C4-2B (cell line): ENCODE data around the gene HPGD.

Source experiments
- H3K27ac ChIP-seq: fragments of 450-650 bp; 2 replicates; pipeline ENCODE4 v1.5.1; 2017
- ZFX ChIP-seq: fragments of 450-650 bp; IDR thresholded peaks from 2 replicates; pipeline ENCODE4 v1.6.1; 2017
- TF ChIP-seq, protein P1 (sequence below): fragments of 450-650 bp; conservative IDR thresholded peaks from 2 replicates; pipeline ENCODE4 v1.5.1; 2017; ENCODE audit warnings: mild to moderate bottlenecking

HPGD gene

GRCh38 chr4:174522183-174523024 lies at the start of gene HPGD:
HPGD (minus strand) TSS chr4:174522488; CDS start chr4:174522451, 37 bp downstream.
- TF ChIP-seq ZFX, result no peak
- TF ChIP-seq, protein P1, sequence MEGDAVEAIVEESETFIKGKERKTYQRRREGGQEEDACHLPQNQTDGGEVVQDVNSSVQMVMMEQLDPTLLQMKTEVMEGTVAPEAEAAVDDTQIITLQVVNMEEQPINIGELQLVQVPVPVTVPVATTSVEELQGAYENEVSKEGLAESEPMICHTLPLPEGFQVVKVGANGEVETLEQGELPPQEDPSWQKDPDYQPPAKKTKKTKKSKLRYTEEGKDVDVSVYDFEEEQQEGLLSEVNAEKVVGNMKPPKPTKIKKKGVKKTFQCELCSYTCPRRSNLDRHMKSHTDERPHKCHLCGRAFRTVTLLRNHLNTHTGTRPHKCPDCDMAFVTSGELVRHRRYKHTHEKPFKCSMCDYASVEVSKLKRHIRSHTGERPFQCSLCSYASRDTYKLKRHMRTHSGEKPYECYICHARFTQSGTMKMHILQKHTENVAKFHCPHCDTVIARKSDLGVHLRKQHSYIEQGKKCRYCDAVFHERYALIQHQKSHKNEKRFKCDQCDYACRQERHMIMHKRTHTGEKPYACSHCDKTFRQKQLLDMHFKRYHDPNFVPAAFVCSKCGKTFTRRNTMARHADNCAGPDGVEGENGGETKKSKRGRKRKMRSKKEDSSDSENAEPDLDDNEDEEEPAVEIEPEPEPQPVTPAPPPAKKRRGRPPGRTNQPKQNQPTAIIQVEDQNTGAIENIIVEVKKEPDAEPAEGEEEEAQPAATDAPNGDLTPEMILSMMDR, result no peak
- H3K27ac ChIP-seq, result no peak within 1 kb of the TSS

- TF ChIP-seq, protein P1, result no peak
- TF ChIP-seq ZFX, result no peak
These were observed 42.2 kb upstream of the HPGD start for GRCh38 chr4:174564529-174564928.

GRCh38 chr4:174563399-174563798 lies 41.1 kb upstream of the HPGD start:
- no peak for TF ChIP-seq ZFX
- TF ChIP-seq, protein P1, result no peak

More at GRCh38 chr4:174564529-174564928, 42.2 kb upstream of the HPGD start:
- H3K27ac ChIP-seq, result no peak overlapping the region

DNA sequence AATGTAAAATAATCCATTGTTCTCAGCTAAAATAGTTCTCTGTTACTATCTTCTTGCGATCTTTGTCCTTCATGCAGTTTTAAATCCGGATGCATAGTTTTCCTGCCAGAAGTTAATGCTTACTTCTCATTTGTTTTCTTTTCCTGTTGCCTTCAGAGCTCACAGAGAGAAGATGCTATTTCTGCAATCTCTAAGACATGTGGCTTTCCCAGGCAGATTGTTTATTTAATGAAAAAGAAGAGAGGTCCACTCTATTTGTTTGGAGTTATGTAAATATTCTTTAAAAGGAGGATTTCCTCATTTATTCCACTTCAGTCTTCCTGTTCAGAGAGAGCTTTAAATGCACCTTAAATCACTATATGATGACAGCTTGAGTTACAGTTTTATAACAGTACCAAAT lies 39.3 kb upstream of the HPGD start:
- no peak overlapping the region for H3K27ac ChIP-seq
- TF ChIP-seq, protein P1, result no peak
- TF ChIP-seq ZFX, result no peak

More at GRCh38 chr4:174563399-174563798, 41.1 kb upstream of the HPGD start:
- no peak overlapping the region for H3K27ac ChIP-seq

DNA sequence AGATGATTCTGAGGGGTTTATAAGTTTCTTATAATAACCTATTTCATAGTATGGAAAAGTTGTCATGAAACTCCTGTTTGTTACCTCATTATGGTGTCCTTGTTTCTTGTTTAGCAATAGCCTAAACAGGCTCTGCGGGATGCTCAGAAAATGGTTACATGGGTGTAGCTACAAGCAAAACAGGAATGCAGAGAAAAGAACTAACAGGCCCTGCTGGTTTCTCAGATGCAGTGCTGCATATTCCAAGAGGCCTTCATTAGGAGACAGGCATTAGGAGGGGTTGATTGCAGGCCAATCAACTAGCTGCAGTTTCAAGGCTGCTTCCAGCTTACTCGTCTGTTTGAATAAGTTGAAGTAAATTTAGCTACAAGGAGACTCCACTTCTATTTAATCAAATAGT lies 37.6 kb upstream of the HPGD start:
- TF ChIP-seq, protein P1, result no peak
- TF ChIP-seq ZFX, result no peak
- no peak overlapping the region for H3K27ac ChIP-seq

DNA sequence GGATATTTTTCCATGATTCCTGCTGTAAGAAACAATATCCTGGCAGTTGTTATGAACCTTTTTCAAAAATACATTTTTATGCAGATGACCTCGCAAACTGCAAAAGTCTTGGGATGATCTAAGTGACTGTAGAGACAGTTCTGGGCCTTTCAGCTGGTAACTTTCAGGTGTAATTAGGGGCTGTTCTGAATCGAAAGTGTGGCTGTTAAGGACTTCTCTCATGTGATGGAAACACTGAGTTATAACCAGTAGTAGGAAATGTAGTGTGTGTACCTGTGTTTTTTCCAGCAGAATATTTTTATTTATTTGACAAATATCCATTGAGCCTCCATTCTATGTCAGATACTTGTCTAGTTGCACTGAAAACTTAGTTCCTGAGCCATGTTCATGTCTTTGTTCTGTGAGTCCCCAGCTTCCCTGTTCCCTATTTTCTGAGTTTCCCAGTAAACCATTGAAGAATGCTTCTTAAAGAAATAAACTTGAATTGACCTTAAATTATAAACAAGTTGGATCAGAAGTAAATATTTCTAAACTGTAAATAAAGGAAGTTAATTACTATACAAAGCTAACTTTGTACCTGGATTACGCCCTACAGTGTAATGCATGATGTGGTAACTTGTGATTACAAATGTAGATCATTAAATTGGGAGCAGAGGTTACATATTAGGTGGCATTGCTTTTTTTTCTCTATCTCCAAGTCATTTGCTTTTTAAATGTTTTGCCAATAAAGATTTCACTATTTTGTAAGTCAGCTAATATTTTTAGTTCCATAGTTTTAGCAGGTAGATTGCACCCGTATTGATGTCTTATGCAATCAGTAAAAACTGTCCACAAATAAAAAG lies 33.7 kb upstream of the HPGD start:
- TF ChIP-seq, protein P1, result no peak
- no peak for TF ChIP-seq ZFX
- H3K27ac ChIP-seq, result no peak overlapping the region
